Frontal cortex (tissue), 4 donors: ENCODE results near the gene REM2. TPM values are rescaled to one million over a fixed set of nuclear protein-coding genes. Genes with fewer than 3 reads are reported as not detected.
"Not testable (repeated sequence)": the region's sequence is repeated elsewhere in the genome, so short reads cannot be mapped to it uniquely, and the experiment has no call there.

Experiments
- DNase-seq, 2 donors: peaks; one replicate each; pipeline ENCODE4 v3.0.0; 2012; ENCODE audit warnings: low spot score in 2 of 2
- FAIRE-seq: peaks from 2 replicates; lab custom pipeline; 2012; peaks lifted over from hg19 to GRCh38; lab: Jason Lieb, UNC
- total RNA-seq: library from RNA; depleted of rRNA; stranded (reverse); fragments of >200 nt; gene quantifications from one replicate; pipeline ENCODE4 v1.2.3, GENCODE V29; 2014
- donor health status: control.
- donor health status: control.
- donor health status: control.

The REM2 gene
- total RNA-seq, 1 donor from 2014 or later: 2.4 TPM

DNA sequence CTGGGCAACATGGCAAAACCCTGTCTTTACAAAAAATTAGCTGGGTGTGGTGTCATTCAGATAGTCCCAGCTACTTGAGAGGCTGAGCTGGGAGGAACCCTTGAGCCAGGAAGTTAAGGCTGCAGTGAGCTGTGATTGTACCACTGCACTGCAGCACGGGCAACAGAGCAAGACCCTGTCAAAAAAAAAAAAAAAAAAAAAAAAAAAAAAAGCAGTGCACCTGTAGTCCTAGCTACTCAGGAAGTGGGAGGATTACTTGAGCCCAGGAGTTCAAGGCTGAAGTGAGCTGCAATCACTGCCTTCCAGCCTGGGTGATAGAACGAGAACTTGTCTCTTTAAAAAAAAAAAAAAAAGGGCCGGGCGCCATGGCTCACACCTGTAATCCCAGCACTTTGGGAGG lies 5.6 kb downstream of the REM2 start:
- no peak for DNase-seq
- no peak for FAIRE-seq

DNA sequence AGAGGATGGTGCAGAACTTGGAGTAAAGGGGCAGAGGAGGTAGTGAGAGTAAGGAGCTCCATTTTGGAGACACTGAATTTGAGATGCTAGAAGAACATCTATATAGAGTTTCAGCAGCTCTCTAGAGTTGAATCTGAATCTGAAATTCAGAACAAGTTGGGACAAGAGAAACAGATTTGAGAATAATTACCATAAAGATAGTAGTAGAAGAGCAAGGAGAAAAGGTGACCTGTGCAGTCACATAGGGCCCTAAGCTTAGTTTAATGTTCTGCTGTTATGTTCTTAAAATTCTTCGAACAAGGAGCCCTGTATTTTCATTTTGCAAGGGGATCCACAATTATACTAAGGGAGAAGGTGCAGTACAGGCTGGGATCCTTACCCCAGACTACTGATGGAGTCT lies 7.4 kb downstream of the REM2 start:
- no peak for DNase-seq
- FAIRE-seq: no peak

DNA sequence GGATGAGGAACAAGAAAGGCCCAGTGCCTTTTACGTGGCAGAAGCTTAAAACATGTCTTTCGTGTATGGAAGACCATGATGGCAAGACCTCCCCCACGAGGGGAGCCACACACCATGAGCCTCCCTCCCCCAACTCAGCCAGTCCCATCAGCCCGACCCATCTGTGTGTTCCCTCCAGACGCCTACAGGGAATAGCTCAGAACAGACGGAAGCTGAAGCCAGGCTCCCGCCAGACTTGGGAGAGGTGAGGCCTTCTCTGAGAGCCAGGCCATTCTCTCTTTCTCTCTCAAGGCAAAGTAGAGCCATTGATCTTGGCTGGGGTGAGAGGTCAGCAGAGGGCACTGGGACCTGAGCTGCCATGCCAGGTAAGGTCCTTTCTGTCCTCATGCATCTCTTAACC lies 9.5 kb downstream of the REM2 start:
- FAIRE-seq (no peak), DNase-seq (no peak)

DNA sequence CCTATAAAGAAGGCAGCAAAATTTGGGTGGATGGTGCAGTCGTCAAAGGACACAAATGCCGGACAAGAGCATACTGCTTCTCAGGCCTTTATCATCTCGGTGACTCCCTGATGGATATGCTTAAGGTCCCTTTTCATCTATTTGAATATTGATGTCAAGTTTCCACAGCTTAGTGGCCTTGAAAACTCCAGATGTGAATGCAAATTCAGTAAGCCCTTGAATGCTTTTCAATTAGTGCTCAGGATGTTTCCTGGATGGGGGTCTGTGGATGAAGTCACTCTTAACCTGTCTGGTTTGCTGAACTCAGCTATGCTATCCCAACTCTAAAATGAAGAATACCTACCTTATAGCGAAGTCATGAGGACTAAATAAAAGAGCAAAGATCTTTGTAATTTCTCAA lies 10.7 kb downstream of the REM2 start:
- DNase-seq (no peak), FAIRE-seq (no peak)

DNA sequence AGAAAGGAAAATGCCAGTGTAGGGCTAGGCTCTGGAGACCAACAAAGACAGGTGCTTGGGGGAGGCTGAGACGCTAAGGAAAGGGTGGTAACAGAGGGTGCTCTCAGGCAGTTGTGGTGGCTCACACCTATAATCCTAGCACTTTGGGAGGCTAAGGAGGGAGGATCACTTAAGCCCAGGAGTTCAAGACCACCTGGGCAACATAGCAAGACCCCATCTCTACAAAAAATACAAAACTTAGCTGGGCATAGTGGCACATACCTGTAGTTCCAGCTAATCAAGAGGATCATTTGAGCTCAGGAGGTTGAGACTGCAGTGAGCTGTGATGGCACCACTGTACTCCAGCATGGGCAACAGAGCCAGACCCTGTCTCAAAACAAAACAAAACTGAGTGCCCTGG lies 12.4 kb downstream of the REM2 start:
- FAIRE-seq: no peak

DNA sequence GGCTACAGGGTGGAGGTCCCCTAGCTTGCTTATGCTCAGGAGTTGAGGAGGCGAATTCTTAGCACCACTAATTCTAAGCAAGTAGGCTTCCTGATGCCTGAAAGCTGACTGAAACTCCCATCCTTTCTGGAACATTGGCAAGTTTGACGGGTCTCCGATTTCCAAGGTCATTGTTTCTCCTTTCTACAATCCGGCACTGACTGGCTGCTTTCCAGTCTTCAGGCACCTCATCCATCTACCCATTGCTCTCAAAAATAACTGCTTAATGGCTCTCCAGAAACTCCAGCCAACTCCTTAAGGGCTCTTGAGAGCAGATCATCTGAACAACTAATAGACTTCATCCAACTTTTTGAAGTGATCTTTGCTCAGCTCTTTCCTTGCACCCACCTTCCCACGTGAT lies 13.3 kb downstream of the REM2 start:
- DNase-seq (no peak), FAIRE-seq (no peak)

More for the DNA sequence above, 12.4 kb downstream of the REM2 start:
- DNase-seq: no peak

DNA sequence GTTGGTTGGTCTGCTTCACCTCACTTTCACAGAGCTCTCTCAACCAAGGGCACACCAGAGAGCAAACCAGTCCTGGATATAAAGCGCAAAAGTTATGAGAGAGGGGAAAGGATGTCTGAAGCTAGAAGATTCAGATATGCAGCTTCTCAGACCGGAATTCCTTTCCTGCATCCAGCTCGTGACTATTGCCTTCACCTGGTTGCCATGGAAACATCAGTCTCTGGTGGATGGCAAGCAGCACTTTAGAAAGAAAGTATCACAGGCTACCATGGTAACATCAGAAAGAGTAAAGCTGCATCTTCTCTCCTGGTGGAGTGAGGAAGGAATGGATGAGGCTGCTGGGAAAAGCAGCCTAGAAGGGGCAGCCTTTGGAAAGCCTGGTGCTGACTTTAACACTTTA lies 13.7 kb downstream of the REM2 start:
- no peak for DNase-seq
- FAIRE-seq: no peak

DNA sequence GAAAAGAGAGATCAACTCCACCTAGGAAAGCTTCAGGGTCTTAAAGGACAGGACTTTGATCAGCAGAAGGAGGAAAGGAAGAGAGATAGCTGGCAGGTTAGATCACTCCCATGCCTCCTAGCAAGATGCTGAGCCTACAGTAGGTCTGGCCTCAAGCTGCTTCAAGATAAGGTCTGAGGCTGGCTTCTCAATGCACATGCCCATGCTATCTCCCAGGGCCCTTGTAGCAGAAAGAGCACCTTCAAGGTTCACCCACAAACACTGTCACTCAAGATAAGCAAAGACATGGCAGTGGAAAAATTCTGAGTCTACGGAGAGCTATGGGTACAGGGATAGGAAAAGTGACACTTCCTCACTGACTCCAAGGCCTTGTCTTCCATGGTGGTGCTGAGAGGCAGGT lies 14.3 kb downstream of the REM2 start:
- no peak for DNase-seq
- no peak for FAIRE-seq

DNA sequence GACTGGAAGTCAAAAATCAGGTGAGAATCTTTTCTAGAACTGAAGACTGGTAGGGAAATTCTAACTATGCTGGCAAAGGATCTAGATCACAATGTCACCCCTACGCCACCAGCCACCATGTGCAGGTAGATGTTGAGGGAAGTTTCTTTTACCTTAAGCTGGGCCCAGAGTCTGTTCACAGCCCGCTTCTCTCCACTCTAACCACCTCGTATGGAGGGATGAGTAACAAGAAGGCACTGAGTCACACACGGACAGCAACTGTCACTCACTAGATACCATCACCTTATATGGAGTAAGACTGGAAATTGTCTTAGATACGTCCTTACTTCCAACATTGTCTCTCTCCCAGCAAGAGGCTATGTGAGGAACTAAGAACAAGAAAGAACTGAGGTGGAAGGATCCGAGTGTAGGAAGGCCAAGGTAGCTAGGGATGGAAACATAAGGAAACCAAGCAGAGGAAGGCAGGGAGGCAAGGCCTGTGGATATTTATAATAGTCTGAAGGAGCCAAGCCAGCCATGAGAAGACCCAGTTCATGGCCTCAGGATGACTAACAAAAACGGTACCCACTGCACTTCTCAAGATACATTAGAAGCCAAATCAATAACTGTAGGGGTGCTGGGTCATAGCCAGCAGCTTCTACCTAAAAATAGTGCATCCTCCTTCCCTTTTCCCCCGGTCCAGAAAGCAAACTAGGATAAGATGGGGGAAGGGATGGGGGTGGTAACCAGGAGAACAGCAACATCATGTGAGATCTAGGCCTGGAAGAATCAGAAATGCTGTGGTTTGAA lies 15.5 kb downstream of the REM2 start:
- no peak for FAIRE-seq
- DNase-seq: no peak

DNA sequence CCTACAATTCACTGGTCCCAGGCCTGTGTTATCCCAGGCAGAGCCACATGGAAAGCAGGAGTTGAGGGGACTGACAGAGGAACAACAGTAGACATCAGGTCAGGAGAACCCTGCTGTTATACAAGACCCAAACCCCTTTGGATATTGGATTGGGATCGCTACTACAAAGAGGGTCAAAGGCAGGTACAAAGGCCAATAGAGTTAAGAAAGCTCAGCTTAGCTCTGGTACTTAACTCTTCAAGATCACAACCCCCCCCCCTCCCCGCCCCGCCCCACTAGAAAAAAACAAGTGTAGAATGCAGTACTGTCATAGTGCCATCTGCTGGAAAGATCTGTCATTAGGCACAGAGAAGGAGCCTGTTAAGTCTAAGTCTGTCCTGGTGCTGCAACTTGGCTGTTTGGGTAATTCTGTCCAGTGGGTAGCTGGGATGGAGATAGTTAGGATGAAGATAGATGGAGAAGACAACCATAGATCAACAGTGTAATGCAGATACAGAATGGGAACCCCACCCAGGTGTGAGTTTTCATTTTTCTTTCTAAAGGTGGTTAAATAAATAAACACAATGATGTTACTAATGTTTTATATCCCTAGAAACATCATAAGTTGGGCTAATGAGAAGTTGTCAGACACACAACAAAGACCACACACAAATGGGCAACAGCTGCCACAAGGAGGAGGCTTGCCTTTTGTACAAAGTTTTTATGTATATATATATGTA lies 17.2 kb downstream of the REM2 start:
- FAIRE-seq (no peak), DNase-seq (peak; percentile 24 to 54)

DNA sequence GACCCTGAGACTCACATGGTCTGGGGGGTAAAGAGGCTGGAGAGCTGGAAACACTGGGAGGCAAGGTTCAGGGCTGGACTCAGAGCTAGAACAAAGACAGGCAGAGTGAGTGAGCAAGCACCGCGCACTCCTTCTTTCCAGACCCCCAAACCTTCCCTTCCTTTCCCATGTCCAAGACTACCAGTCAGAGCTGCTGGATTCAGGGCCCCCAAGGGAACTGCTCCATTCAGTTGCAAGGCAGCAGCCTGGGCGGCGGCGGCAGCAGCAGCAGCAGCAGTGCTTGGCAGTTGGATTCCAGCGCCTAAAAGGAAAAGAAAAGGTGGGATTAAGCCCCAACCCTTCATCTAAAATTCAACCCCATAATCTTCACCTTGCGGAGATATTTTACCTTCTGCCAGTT lies 18.8 kb downstream of the REM2 start:
- FAIRE-seq (no peak), DNase-seq (no peak)

DNA sequence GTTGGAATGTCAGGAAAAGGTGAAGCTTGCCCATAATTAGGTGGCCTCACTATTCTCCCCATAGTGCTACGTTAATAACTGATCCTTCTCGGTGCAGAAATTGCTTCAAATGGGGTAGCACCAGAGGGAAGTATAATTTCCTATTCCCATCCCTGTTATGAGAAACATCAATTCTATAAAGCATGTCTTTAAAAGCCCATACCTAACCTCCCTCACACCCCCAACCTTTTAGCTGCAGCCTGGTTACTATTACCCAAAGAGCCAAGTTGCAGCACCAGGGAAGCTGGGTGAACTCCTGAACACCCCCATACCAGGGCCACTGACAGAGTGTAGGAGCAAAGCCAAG lies 20.7 kb downstream of the REM2 start:
- no peak for DNase-seq
- no peak for FAIRE-seq

DNA sequence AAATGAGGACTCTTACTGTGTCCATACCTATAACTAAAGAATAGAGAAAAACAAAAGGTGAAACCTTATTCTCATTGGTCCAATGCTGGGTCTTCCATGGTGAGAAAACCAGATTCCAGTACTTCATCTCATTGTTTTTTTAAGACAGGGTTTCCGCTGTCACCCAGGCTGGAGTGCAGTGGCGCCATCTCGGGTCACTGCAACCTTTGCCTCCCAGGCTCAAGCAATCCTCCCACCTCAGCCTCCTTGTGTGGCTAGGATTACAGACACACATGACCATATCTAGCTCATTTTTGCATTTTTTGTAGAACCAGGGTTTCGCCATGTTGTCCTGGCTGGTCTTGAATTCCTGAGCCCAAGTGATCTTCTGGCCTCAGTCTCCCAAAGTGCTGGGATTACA lies 22.6 kb downstream of the REM2 start:
- FAIRE-seq: no peak
- no peak for DNase-seq

DNA sequence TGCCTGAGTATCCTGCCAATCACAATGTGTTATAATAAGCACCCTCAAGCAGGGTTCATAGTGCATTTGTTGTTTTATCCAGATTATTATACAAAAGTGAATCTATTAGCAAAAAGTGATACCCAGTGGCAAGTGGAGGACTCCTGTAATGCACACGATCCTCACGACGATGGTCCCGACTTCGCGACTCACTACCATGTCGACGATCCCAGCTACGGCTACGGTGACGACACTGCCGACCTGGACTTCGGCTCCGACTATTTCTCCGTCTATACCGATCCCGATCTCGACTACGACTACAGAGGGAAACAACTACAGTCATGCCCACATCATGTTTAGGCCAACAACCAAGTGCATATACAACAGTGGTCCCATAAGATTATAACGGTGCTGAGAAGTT lies 23.1 kb downstream of the REM2 start:
- DNase-seq (no peak), FAIRE-seq (no peak)

DNA sequence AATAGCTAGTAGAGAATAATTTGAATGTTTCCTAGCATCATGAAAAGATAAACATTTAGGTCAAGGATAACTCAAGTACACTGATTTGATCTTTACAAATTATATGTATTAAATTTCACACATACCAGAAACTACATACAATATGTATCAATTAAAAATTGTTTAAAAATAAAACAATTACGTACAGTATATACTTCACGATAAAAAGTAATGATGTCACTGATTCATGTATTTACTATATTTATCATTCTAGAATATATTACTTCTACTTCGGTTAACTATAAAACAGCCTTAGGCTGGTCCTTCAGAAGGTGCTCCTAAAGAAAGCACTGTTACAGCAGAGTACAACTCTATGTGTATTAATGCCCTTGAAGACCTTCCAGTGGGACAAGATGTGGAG lies 24.4 kb downstream of the REM2 start:
- DNase-seq: no peak
- no peak for FAIRE-seq

DNA sequence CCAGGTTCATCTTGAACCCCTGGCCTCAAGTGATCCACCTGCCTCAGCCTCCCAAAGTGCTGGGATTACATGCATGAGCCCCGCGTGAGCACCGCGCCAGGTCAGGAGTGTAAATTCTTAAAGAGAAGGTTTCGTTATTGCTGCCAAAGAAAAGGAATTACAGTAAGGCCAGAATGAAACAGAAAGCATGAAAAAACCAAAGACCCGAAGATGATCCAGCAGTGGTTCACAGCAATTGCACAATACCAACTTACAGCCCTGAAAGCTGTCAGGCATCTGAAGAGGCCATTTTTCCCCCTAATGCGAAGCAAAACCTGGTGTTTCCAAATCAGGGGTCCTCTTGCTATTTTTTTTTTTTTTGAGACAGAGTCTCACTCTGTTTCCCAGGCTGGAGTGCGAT lies 25.6 kb downstream of the REM2 start:
- FAIRE-seq (no peak), DNase-seq (no peak)

DNA sequence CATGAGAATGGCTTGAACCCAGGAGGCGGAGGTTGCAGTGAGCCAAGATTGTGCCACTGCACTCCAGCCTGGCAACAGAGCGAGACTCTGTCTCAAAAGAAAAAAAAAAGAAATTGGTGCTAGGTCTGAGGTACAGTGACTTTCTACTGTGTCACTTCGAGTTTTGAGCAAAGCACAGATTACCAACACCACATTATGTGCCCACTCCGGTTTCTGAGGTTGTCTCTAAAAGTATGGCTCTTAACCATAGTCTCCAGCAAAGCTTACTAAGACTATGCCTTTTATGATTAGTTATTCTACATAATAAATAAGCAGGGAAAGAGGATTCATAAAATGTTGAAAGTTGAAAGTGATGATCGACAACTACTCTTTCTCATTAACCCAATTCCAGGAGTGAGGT lies 27.9 kb downstream of the REM2 start:
- FAIRE-seq: no peak
- no peak for DNase-seq

DNA sequence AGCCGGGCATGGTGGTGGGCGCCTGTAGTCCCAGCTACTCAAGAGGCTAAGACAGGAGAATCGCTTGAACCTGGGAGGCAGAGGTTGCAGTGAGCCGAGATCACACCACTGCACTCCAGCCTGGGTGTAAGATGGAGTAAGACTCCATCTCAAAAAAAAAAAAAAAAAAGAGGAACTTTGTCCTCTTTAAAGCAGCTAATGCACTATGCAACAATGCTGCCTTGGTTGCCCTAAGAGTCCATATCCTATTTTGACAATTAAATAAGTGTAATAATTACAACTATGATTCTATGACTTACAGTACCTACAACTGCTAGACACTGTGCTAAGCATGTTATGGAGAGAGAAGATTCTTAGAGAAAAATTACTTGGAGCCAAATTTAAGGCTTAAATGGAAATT lies 31.8 kb downstream of the REM2 start:
- not testable (repeated sequence) for DNase-seq, FAIRE-seq

DNA sequence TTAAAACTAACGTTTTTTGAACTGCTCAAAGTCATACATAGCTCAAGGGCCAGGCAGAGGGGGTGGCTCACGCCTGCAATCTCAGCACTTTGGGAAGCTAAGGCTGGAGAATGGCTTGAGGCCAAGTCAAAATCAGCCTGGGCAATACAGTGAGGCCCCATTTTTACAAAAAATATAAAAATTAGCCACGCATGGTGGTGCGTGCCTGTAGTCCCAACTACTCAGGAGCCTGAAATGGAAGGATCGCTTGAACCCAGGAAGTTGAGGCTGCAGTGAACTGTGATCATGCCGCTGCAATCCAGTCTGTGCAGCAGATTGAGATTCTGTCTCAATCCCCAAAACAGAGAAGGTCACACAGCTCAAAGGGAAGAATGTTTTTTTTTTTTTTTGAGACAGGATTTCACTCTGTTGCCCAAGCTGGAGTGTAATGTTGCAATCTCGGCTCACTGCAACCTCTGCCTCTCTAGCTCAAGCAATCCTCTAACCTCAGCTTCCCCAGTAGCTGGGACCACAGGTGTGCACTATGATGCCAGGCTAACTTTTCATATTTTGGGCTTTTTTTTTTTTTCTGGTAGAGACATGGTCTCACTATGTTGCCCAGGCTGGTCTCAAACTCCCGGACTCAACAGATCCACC lies 33.0 kb downstream of the REM2 start:
- no peak for FAIRE-seq

DNA sequence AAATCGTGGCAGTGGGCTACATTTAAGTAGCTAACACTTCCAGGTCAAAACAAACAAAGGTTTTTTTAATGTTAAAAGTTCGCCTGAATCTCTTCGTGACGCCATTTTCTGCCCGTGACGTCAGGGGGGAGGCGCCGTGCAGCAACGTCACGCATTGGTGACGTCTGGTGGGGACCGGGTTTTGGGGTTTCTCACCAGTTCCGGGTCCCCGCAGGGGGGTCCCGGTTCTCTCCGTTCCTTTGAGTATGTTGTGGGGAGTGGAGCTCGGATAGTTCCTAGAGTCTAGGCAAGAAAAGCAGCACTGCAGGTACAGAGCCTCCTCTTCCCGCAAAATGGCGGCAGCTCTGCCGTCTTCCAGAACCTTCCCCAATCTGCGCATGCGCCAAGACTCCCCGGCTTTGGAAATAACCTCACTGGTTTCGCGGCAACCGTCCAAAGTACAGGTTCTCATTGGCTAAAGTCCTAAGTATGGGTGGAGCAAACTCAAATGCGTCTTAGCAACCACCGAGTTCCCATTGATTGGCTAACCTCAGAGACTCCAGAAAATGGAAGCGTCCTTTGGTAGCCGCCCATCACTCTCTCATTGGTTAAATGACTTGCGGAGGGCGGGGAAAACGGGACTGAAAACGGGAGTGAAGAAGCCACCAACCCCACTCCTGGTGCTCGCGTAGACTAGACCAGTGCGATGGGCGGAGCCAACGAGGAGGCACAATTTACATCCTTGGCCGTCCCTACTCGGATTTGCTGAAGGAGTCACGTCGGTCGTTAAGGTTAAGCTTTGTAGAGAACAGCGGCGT lies 36.0 kb downstream of the REM2 start, which contains the start of gene RBM23:
Gene RBM23 (minus strand): TSS at position 346 of the 797 bp plus-strand sequence.
- peak; percentile 74 for FAIRE-seq

More for the DNA sequence above, 33.0 kb downstream of the REM2 start:
- DNase-seq: no peak

More for the DNA sequence above, 36.0 kb downstream of the REM2 start, which contains the start of gene RBM23:
- DNase-seq: peak; percentile 72 to 86
